ENCODE results near the gene ERP44.

GRCh38 chr9:99929652-99930051 is 169.1 kb downstream of the ERP44 start:
- TF ChIP-seq CTCF (IDR thresholded peaks at IDR 0.05): no peak
- no peak for TF ChIP-seq POLR2A (IDR thresholded peaks at IDR 0.05)
